NCI-H524 treated with DMSO at 0.1 percent for 48 hours (cell line): Measurements from ENCODE around the gene MAP2.

ENCODE experiments used
- DNase-seq: peaks from one replicate; lab custom pipeline; 2025; lab: John Stamatoyannopoulos, UW

MAP2 gene, protein sequence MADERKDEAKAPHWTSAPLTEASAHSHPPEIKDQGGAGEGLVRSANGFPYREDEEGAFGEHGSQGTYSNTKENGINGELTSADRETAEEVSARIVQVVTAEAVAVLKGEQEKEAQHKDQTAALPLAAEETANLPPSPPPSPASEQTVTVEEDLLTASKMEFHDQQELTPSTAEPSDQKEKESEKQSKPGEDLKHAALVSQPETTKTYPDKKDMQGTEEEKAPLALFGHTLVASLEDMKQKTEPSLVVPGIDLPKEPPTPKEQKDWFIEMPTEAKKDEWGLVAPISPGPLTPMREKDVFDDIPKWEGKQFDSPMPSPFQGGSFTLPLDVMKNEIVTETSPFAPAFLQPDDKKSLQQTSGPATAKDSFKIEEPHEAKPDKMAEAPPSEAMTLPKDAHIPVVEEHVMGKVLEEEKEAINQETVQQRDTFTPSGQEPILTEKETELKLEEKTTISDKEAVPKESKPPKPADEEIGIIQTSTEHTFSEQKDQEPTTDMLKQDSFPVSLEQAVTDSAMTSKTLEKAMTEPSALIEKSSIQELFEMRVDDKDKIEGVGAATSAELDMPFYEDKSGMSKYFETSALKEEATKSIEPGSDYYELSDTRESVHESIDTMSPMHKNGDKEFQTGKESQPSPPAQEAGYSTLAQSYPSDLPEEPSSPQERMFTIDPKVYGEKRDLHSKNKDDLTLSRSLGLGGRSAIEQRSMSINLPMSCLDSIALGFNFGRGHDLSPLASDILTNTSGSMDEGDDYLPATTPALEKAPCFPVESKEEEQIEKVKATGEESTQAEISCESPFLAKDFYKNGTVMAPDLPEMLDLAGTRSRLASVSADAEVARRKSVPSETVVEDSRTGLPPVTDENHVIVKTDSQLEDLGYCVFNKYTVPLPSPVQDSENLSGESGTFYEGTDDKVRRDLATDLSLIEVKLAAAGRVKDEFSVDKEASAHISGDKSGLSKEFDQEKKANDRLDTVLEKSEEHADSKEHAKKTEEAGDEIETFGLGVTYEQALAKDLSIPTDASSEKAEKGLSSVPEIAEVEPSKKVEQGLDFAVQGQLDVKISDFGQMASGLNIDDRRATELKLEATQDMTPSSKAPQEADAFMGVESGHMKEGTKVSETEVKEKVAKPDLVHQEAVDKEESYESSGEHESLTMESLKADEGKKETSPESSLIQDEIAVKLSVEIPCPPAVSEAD (N-terminal part only)

GRCh38 chr2:209423562-209424198 is at the start of gene MAP2:
Gene MAP2 (plus strand): TSS chr2:209424047. CDS start chr2:209653171, 229,124 bp downstream.
- peak; percentile 16 for DNase-seq

GRCh38 chr2:209376686-209377085 is 47.2 kb upstream of the MAP2 start:
- DNase-seq, result no peak

- DNase-seq, result no peak
Measured at GRCh38 chr2:209380293-209380692, 43.6 kb upstream of the MAP2 start.

DNA sequence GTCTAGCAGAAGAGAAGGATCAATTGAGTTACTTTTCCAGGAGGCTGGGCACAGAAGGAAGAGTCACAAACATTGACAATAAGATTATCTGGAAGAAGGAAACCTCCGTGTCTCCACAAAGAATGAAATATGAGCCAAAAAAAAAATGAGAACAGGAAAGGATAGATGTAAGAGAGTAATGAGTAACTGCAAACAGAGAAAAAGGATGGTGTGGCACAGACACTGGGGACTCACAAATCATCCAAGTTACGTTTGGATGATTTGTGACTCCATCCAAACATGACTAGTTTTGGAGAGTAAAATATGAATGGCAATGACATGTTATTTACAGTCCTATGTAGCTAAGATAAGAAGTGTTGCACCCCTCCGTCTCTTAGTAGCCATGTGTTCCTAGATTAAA is 42.8 kb upstream of the MAP2 start:
- DNase-seq, result no peak

- DNase-seq, result no peak
Measured at GRCh38 chr2:209382775-209383174, 41.1 kb upstream of the MAP2 start.

DNA sequence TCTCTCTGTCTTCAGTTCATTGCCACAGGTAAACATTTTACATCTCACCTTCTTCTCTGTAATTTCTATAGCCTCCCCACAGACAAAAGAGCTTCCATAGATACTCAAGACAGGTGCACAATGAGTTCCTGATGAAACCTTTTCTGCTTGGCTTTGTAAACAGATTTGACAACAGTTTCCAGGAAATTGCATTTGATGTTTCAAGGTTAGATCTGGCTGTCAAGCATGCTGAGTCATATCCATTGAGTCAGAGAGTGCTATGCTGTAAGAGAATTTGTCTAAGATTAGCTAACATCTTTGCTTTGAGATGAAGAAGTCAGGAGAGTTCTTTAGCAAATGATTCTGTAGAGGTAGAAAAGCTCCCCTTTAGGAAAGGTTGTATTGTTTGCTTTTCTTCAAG is 40.6 kb upstream of the MAP2 start:
- DNase-seq, result no peak

GRCh38 chr2:209387389-209387788 is 36.5 kb upstream of the MAP2 start:
- DNase-seq, result no peak

GRCh38 chr2:209388446-209389037 is 35.3 kb upstream of the MAP2 start:
- DNase-seq, result no peak

GRCh38 chr2:209389171-209389618 is 34.7 kb upstream of the MAP2 start:
- DNase-seq, result peak; percentile 26

DNA sequence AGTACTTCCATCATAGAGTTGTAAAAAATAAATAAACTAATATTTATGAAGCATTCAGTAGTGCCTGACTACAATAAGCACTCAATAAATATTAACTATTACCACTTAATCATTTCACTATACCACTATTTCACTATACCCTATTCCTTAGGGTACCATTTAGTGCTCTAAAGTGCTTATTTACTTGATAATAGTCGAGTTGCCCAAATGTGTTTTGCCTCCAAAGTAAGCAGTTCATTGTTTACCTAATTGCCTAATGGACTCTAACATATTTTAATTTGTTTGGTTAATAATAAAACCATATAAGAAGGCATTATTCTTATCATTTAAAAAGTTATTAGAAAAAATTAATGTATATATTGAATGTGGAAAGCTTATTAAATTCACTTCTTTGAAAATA is 33.0 kb upstream of the MAP2 start:
- DNase-seq, result no peak

- DNase-seq, result no peak
Measured at GRCh38 chr2:209391776-209392401, 32.0 kb upstream of the MAP2 start.

DNA sequence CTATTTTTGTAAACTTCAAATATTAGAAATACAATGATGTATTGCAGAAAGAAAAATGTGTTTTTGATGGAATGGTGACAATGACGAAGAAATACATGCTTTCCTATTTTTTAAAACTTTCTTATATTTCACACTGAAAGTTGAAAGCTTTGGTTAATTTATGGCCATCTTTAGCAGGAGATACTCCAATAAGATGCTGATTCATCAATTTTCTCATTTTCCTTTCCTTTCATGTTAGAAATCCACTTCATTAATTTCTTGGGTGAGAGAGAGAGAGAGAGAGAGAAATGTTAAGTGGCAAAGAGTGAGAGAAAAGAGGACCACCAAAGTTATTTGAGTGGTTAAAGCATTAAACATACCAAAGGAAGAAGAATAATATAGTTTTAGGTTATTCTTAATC is 28.6 kb upstream of the MAP2 start:
- no peak for DNase-seq

- no peak for DNase-seq
Measured at GRCh38 chr2:209395652-209396051, 28.2 kb upstream of the MAP2 start.

GRCh38 chr2:209398463-209398862 is 25.4 kb upstream of the MAP2 start:
- DNase-seq, result no peak

GRCh38 chr2:209401788-209402187 is 22.1 kb upstream of the MAP2 start:
- DNase-seq, result no peak

- DNase-seq, result no peak
Measured at GRCh38 chr2:209411296-209411695, 12.6 kb upstream of the MAP2 start.

- no peak for DNase-seq
Measured at GRCh38 chr2:209411718-209412117, 12.1 kb upstream of the MAP2 start.

GRCh38 chr2:209413311-209414014 is 10.4 kb upstream of the MAP2 start:
- no peak for DNase-seq

DNA sequence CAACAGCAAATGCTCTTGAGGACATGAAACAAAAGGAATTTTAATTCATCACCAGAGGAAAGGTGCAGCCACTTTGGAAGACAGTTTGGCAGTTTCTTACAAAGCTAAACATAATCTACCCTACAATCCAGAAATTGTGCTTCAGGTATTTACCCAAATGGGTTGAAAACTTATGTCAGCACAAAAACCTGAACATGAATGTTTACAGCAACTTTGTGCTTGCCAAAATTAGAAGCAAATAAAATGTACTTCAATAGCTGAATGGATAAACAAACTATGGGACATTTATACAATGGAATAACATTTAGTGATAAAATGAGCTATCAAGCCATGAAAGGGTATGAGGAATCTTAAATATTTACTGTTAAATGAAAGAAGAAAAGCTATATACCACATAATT is 6.9 kb upstream of the MAP2 start:
- DNase-seq, result no peak

DNA sequence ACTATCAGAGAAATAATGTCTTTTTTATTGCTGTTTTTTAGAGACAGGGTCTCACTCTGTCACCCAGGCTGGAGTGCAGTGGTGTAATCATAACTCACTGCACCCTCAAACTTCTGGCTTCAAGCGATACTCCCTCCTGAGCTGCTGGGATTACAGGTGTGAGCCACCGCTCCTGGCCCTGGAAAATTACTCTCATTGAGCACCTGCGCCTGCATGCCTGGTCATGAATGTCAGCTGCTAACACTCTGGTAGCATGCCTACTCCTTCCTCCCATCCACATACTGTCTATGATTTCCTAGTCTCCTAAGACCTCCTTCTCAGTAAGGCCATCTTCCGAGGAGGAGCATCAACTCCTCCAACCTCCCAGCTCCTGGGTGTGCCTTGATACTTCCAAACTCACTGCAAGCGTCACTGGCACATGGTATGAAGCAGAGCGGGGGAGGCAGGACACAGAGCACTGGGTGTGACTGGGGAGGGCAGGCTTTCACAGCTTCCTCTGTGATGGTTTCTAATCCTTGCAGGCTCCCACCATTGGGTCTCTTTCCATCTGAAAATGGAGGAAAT is 1.6 kb upstream of the MAP2 start:
- DNase-seq, result no peak
